ENCODE measurements around the gene AREL1. TPM values are rescaled to one million over a fixed set of nuclear protein-coding genes. Genes with fewer than 3 reads are reported as not detected.

The AREL1 gene
- total RNA-seq, 1 donor from 2014 or later: 54.6 TPM

DNA sequence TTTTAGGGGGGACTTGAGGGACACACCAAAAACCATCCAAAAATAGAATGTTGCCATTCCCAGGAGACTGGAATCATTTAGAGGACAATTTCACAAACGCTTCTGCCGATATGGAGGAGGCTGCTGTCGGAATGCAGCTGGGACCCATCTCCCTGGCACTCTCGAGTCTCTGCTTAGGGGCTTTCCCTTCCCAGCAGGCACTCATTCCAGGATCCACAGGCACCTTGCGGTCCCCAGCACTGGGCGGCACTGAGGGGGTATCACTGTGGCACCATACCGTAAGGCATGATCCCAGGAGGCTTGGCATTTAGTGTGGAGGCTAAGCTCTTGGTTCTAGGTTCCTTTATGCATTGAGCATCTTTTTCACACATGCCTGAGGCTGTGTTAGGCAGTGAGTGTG lies 64.3 kb downstream of the AREL1 start:
- H3K4me1 Mint-ChIP-seq (ENCODE audit: low read depth, unreplicated experiment): peaks cover 41% of the 10 kb centered on the region

DNA sequence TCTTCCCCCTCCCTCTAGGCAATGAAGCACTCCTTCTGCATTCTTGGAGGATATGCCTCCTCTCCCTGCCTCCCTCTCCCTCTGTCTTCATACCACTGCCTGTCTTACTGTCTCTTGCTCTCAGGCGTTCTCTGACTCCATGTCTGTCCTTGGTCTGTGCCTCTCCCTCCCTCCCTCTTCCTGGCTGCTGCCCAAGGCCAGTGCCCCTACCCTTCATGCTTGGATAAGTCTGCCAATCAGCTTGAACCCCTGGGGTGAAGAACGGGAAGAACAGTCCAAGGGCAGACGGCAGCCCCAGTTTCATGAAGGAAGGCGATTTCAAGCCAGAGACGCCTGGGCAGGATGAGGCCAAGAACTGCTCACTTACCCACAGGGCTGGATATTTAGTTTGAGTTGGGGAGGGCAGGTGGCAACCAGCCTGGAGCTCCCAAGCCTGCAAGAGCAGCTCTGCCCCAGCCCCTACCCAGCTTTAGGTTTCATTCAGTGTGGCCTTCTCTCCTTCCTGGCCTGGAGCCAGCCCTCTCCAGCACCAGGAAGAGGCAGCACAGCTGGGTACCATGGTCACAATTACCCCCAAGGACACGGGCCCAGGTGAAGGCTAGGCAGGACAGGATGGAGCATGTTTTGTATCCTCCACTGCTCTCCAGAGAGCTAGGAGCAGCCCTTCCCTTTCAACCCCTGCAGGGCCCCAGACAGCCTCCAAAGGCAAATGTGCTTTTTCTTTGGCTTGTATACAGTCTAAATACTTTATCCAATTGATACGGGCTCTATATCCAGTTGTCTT lies 65.0 kb downstream of the AREL1 start:
- peaks cover 14% of the 10 kb centered on the region for H3K36me3 Mint-ChIP-seq (ENCODE audit: low read depth, unreplicated experiment)
- peak overlapping the region; percentile 45 for H3K4me3 Mint-ChIP-seq (ENCODE audit: unreplicated experiment)
- no peak overlapping the region for H3K4me2 ChIP-seq (ENCODE audit: low read length)
- no peaks in the 10 kb centered on the region for H3K27me3 Mint-ChIP-seq (ENCODE audit: low read depth, unreplicated experiment)
- no peak overlapping the region for H3K27ac Mint-ChIP-seq (ENCODE audit: unreplicated experiment)
- H3K4me1 ChIP-seq (ENCODE audit: insufficient read depth, low read length): peaks cover 17% of the 10 kb centered on the region
- DNase-seq (ENCODE audit: low read depth) (no peak), FAIRE-seq (no peak)
- H3K4me1 Mint-ChIP-seq (ENCODE audit: low read depth, unreplicated experiment): peaks cover 41% of the 10 kb centered on the region
- no peaks in the 10 kb centered on the region for H3K27me3 ChIP-seq (ENCODE audit: insufficient read depth, low read length)
- peak overlapping the region; percentile 19 for H3K9ac ChIP-seq (ENCODE audit: low read length)
- H2AFZ ChIP-seq (ENCODE audit: low read depth, low read length): no peak overlapping the region
- H3K36me3 ChIP-seq (ENCODE audit: insufficient read depth, low read length): peaks cover under 1% of the 10 kb centered on the region
- H3K9me3 Mint-ChIP-seq (ENCODE audit: unreplicated experiment): no peaks in the 10 kb centered on the region
- TF ChIP-seq EZH2 (IDR thresholded peaks at IDR 0.05; ENCODE audit: insufficient read depth, low read length): no peak
- TF ChIP-seq, protein P1, sequence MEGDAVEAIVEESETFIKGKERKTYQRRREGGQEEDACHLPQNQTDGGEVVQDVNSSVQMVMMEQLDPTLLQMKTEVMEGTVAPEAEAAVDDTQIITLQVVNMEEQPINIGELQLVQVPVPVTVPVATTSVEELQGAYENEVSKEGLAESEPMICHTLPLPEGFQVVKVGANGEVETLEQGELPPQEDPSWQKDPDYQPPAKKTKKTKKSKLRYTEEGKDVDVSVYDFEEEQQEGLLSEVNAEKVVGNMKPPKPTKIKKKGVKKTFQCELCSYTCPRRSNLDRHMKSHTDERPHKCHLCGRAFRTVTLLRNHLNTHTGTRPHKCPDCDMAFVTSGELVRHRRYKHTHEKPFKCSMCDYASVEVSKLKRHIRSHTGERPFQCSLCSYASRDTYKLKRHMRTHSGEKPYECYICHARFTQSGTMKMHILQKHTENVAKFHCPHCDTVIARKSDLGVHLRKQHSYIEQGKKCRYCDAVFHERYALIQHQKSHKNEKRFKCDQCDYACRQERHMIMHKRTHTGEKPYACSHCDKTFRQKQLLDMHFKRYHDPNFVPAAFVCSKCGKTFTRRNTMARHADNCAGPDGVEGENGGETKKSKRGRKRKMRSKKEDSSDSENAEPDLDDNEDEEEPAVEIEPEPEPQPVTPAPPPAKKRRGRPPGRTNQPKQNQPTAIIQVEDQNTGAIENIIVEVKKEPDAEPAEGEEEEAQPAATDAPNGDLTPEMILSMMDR (IDR thresholded peaks at IDR 0.05; ENCODE audit: insufficient read depth, low read depth, low read length): no peak
- no peaks in the 10 kb centered on the region for H3K79me2 ChIP-seq (ENCODE audit: insufficient read depth, low read length)
- no peaks in the 10 kb centered on the region for H4K20me1 ChIP-seq (ENCODE audit: insufficient read depth, low read length)
- no peaks in the 10 kb centered on the region for H3K9me3 ChIP-seq (ENCODE audit: insufficient read depth, low read depth, low read length)
- no peak overlapping the region for H3K4me3 ChIP-seq (ENCODE audit: insufficient read depth, low read depth, low read length)
- H3K27ac ChIP-seq (ENCODE audit: low read depth, low read length): no peak overlapping the region

More for the DNA sequence above, 64.3 kb downstream of the AREL1 start:
- Histone ChIP-seq H3K4me2 (ENCODE audit: low read length) (no peak overlapping the region), H3K36me3 (ENCODE audit: insufficient read depth, low read length) (peaks cover 2% of the 10 kb centered on the region), H3K9ac (ENCODE audit: low read length) (no peak overlapping the region), H3K27ac (ENCODE audit: low read depth, low read length) (no peak overlapping the region), H3K79me2 (ENCODE audit: insufficient read depth, low read length) (no peaks in the 10 kb centered on the region), H3K9me3 (ENCODE audit: insufficient read depth, low read depth, low read length) (no peaks in the 10 kb centered on the region), H3K4me1 (ENCODE audit: insufficient read depth, low read length) (peaks cover 17% of the 10 kb centered on the region), H4K20me1 (ENCODE audit: insufficient read depth, low read length) (no peaks in the 10 kb centered on the region), H2AFZ (ENCODE audit: low read depth, low read length) (no peak overlapping the region), H3K4me3 (ENCODE audit: insufficient read depth, low read depth, low read length) (no peak overlapping the region), H3K27me3 (ENCODE audit: insufficient read depth, low read length) (no peaks in the 10 kb centered on the region)
- no peaks in the 10 kb centered on the region for H3K27me3 Mint-ChIP-seq (ENCODE audit: low read depth, unreplicated experiment)
- H3K36me3 Mint-ChIP-seq (ENCODE audit: low read depth, unreplicated experiment): peaks cover 18% of the 10 kb centered on the region
- no peak for DNase-seq (ENCODE audit: low read depth)
- no peak overlapping the region for H3K4me3 Mint-ChIP-seq (ENCODE audit: unreplicated experiment)
- TF ChIP-seq, protein P1 (IDR thresholded peaks at IDR 0.05; ENCODE audit: insufficient read depth, low read depth, low read length): no peak
- TF ChIP-seq EZH2 (IDR thresholded peaks at IDR 0.05; ENCODE audit: insufficient read depth, low read length): no peak
- no peak overlapping the region for H3K27ac Mint-ChIP-seq (ENCODE audit: unreplicated experiment)
- H3K9me3 Mint-ChIP-seq (ENCODE audit: unreplicated experiment): no peaks in the 10 kb centered on the region
- no peak for FAIRE-seq

Measured in astrocyte (in vitro differentiated cells and primary cell).